Natural killer cell (primary cell): ENCODE results near the gene CCDC150. TPM values are rescaled to one million over a fixed set of nuclear protein-coding genes. Genes with fewer than 3 reads are reported as not detected.

Experiments
- ATAC-seq, 3 donors: fragments of 150-1000 bp in 2 of 3; fragments of 200-7000 bp in 1 of 3; cut with Tn5 transposase; 1 replicate in 1 of 3; 2 replicates in 2 of 3; pipeline ENCODE4 v1.10.0; 2021; ENCODE audit warnings: mild to moderate bottlenecking in 2 of 3, moderate library complexity in 2 of 3
- DNase-seq, 2 donors: peaks; one replicate each; pipeline versions ENCODE4 v3.0.0 to v3.0.0-alpha.2; 2013 to 2021; ENCODE audit warnings: mixed read lengths in 1 of 2
- H3K27ac ChIP-seq: one replicate; pipeline ENCODE4 v1.5.1; 2013; ENCODE audit warnings: mild to moderate bottlenecking, low read length
- H3K27me3 ChIP-seq: one replicate; pipeline ENCODE4 v1.6.1; 2013; ENCODE audit warnings: low read length; ENCODE audit not compliant: control insufficient read depth, insufficient read depth
- H3K36me3 ChIP-seq: one replicate; pipeline ENCODE4 v1.6.1; 2013; ENCODE audit warnings: low read length; ENCODE audit not compliant: control insufficient read depth, insufficient read depth
- H3K4me1 ChIP-seq: one replicate; pipeline ENCODE4 v1.6.1; 2013; ENCODE audit warnings: low read length; ENCODE audit not compliant: control insufficient read depth, insufficient read depth
- H3K4me3 ChIP-seq: one replicate; pipeline ENCODE4 v1.5.1; 2013; ENCODE audit warnings: low read length
- H3K9me3 ChIP-seq: one replicate; pipeline ENCODE4 v1.6.1; 2013; ENCODE audit warnings: low read length; ENCODE audit not compliant: control insufficient read depth, insufficient read depth
- H3K27ac Mint-ChIP-seq, 2 donors: one replicate each; pipeline ENCODE4 v1.8.0; 2022; ENCODE audit warnings: mild to moderate bottlenecking in 2 of 2, mixed read lengths in 2 of 2, moderate library complexity in 1 of 2
- H3K27me3 Mint-ChIP-seq, 2 donors: one replicate each; pipeline ENCODE4 v1.8.0; 2022; ENCODE audit warnings: low read depth in 2 of 2, mixed read lengths in 2 of 2
- H3K36me3 Mint-ChIP-seq: one replicate; pipeline ENCODE4 v1.8.0; 2022; ENCODE audit warnings: mixed read lengths
- H3K4me1 Mint-ChIP-seq, 2 donors: one replicate each; pipeline ENCODE4 v1.8.0; 2022; ENCODE audit warnings: mixed read lengths in 2 of 2
- H3K4me3 Mint-ChIP-seq: one replicate; pipeline ENCODE4 v1.8.0; 2022; ENCODE audit warnings: mild to moderate bottlenecking, moderate library complexity, mixed read lengths
- H3K9me3 Mint-ChIP-seq, 2 donors: one replicate each; pipeline ENCODE4 v1.8.0; 2022; ENCODE audit warnings: mixed read lengths in 2 of 2
- CTCF ChIP-seq: fragments of 200-600 bp; IDR thresholded peaks from one replicate; pipeline ENCODE4 v1.8.0; 2022; ENCODE audit warnings: antibody characterized with exemption
- WGBS: methylation state at CpG from one replicate; pipeline ENCODE4 v1.1.7; 2013; ENCODE audit warnings: missing lambda C conversion rate; ENCODE audit not compliant: insufficient coverage; 5-methylcytosine and 5-hydroxymethylcytosine counted together
- intact Hi-C: fragments of 100-400 bp; cut with micrococcal nuclease; formaldehyde crosslinking; loops from one replicate; pipeline ENCODE4 v1.14.2; 2022
- total RNA-seq, 4 donors: library from RNA; stranded (reverse); fragments of 120-200 nt in 1 of 4; gene quantifications; one replicate each; pipeline versions ENCODE4 v1.2.3 to v1.2.4, GENCODE V29; 2013 to 2022

Gene CCDC150
- total RNA-seq, 3 donors from 2014 or later (not counting 1 experiment from before 2014, with no cell fraction given), result 1.1 to 2.3 (median 1.3) TPM

GRCh38 chr2:196712867-196713266 is 73.4 kb downstream of the CCDC150 start:
- WGBS, result 100% methylated on average over 1 of the region's 2 CpGs
- Histone ChIP-seq H3K27me3 (no peaks in the 10 kb centered on the region), H3K4me3 (no peak overlapping the region), H3K9me3 (no peaks in the 10 kb centered on the region), H3K27ac (no peak overlapping the region), H3K4me1 (no peaks in the 10 kb centered on the region), H3K36me3 (no peaks in the 10 kb centered on the region)
- H3K4me3 Mint-ChIP-seq, result no peak overlapping the region
- H3K9me3 Mint-ChIP-seq, result peaks cover 0 to 2% of the 10 kb centered on the region in 2 donors
- intact Hi-C loops, result no loop called here
- ATAC-seq (no peak), DNase-seq (no peak)
- H3K36me3 Mint-ChIP-seq, result no peaks in the 10 kb centered on the region
- no peaks in the 10 kb centered on the region for H3K4me1 Mint-ChIP-seq
- no peak for TF ChIP-seq CTCF
- H3K27ac Mint-ChIP-seq, result no peak overlapping the region
- H3K27me3 Mint-ChIP-seq, result no peaks in the 10 kb centered on the region

DNA sequence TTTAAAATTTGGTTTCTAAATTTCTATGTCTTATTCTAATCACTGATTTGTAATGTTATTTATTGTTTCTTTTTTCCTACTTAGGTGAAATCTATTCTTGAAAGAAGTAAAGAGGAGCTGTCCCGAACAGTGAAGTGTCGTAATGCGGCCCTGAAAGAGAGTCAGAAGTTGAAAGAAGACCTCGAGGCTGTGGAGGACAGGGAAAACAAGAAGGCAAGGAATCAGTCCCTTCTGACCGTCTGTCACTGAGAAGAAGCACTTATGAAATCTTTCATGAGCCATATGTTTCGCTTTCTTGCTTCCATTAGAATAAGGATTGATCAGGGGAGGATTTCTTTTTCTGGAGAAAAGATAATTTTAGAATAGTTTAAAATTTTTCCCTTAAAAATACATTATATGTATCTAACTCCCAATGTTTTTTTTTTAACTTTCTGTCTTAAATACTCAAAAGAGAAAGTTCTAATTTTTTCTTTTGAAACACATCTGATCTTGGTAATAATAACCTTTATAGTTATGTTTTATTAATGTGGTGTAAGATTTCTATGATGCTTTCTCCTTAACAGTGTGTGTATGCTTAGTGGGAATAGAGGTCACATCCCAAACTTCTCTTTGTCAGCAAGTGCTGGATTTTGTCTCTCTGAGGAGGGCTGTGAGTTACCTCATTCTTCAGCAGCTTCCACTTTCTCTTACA is 79.0 kb downstream of the CCDC150 start:
- H3K4me1 Mint-ChIP-seq, result no peaks in the 10 kb centered on the region
- no peaks in the 10 kb centered on the region for H3K9me3 ChIP-seq
- no peaks in the 10 kb centered on the region for H3K27me3 Mint-ChIP-seq
- H3K36me3 ChIP-seq, result no peaks in the 10 kb centered on the region
- TF ChIP-seq CTCF, result no peak
- ATAC-seq (no peak), DNase-seq (no peak)
- H3K4me3 ChIP-seq, result no peak overlapping the region
- H3K27me3 ChIP-seq, result no peaks in the 10 kb centered on the region
- H3K36me3 Mint-ChIP-seq, result no peaks in the 10 kb centered on the region
- WGBS, result 92% methylated on average over 5 of the region's 6 CpGs
- H3K4me3 Mint-ChIP-seq, result no peak overlapping the region
- intact Hi-C loops, result no loop called here
- no peak overlapping the region for H3K27ac Mint-ChIP-seq
- H3K27ac ChIP-seq, result no peak overlapping the region
- no peaks in the 10 kb centered on the region for H3K9me3 Mint-ChIP-seq
- H3K4me1 ChIP-seq, result no peaks in the 10 kb centered on the region

DNA sequence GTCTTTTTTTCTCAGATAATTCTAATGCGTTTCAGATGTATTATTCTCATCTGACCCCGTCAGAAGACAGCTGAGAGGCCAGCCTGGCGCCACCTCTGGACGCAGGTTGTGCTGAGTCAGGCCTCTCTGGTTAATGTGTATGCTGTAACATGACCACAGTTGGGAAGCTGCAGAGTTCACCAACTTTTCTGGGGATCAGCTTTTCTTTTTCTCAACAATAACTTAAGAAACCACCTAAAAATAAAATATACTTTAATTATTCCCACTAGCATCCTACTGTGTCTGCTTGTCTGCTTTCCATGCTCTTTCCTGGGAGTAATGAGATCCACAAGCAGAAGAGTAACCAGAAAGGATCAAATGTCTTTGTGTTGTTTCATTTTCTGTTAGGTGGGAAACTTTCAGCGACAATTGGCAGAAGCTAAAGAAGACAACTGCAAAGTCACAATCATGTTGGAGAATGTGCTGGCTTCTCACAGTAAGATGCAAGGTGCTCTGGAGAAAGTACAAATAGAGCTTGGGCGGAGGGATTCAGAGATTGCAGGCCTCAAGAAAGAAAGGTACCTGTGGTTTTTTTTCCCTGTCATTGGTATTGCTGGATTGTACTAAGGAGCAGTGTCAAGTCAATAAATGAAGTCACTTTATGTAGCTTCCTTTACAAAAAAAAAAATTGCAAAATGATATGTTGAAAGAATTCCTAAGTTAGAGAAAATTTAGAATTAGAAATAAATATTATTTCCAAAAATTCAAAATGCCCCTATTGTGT is 79.8 kb downstream of the CCDC150 start:
- intact Hi-C loops, result no loop called here
- no peaks in the 10 kb centered on the region for H3K27me3 ChIP-seq
- H3K36me3 Mint-ChIP-seq, result no peaks in the 10 kb centered on the region
- no peak for TF ChIP-seq CTCF
- no peak overlapping the region for H3K27ac ChIP-seq
- H3K4me1 Mint-ChIP-seq, result no peaks in the 10 kb centered on the region
- no peaks in the 10 kb centered on the region for H3K4me1 ChIP-seq
- H3K27me3 Mint-ChIP-seq, result no peaks in the 10 kb centered on the region
- no peak overlapping the region for H3K4me3 ChIP-seq
- 53% methylated on average over 6 of the region's 6 CpGs for WGBS
- H3K4me3 Mint-ChIP-seq, result no peak overlapping the region
- no peak overlapping the region for H3K27ac Mint-ChIP-seq
- H3K9me3 Mint-ChIP-seq, result no peaks in the 10 kb centered on the region
- DNase-seq, result no peak
- ATAC-seq, result no peak
- H3K36me3 ChIP-seq, result no peaks in the 10 kb centered on the region
- no peaks in the 10 kb centered on the region for H3K9me3 ChIP-seq
